T1000 (cell line): Measurements from ENCODE around the gene MTMR4.
"Not testable (repeated sequence)": the region's sequence is repeated elsewhere in the genome, so short reads cannot be mapped to it uniquely, and the experiment has no call there.

Experiments
- DNase-seq: peaks from one replicate; lab custom pipeline; 2025; ENCODE audit warnings: mixed read lengths; lab: John Stamatoyannopoulos, UW

Gene MTMR4

GRCh38 chr17:58513965-58514769 is at the start of gene MTMR4:
MTMR4 (minus strand) TSS chr17:58514638; CDS start chr17:58514407, 231 bp downstream.
- DNase-seq = peak; percentile 66

GRCh38 chr17:58560511-58560910 is 46.1 kb upstream of the MTMR4 start:
- DNase-seq = no peak

- DNase-seq = no peak
Measured at GRCh38 chr17:58557981-58558380, 43.5 kb upstream of the MTMR4 start.

- no peak for DNase-seq
Measured at GRCh38 chr17:58556833-58557250, 42.4 kb upstream of the MTMR4 start.

- DNase-seq = not testable (repeated sequence)
Measured at GRCh38 chr17:58555109-58555508, 40.7 kb upstream of the MTMR4 start.

GRCh38 chr17:58541249-58541648 is 26.8 kb upstream of the MTMR4 start:
- DNase-seq = no peak

- DNase-seq = no peak
Measured at GRCh38 chr17:58539698-58540097, 25.3 kb upstream of the MTMR4 start.

GRCh38 chr17:58538811-58539409 is 24.5 kb upstream of the MTMR4 start:
- no peak for DNase-seq

GRCh38 chr17:58537266-58537665 is 22.8 kb upstream of the MTMR4 start:
- no peak for DNase-seq

GRCh38 chr17:58536542-58536941 is 22.1 kb upstream of the MTMR4 start:
- DNase-seq = no peak

- DNase-seq = no peak
Measured at GRCh38 chr17:58535431-58535830, 21.0 kb upstream of the MTMR4 start.

- DNase-seq = no peak
Measured at GRCh38 chr17:58534901-58535421, 20.5 kb upstream of the MTMR4 start.

- no peak for DNase-seq
Measured at GRCh38 chr17:58534331-58534730, 19.9 kb upstream of the MTMR4 start.

- no peak for DNase-seq
Measured at GRCh38 chr17:58533616-58534188, 19.3 kb upstream of the MTMR4 start.

GRCh38 chr17:58532555-58532951 is 18.1 kb upstream of the MTMR4 start:
- no peak for DNase-seq

GRCh38 chr17:58531661-58532554 is 17.5 kb upstream of the MTMR4 start:
- no peak for DNase-seq

GRCh38 chr17:58531122-58531521 is 16.7 kb upstream of the MTMR4 start:
- no peak for DNase-seq

- DNase-seq = no peak
Measured at GRCh38 chr17:58530655-58531054, 16.2 kb upstream of the MTMR4 start.

GRCh38 chr17:58529275-58529674 is 14.8 kb upstream of the MTMR4 start:
- DNase-seq = no peak

- DNase-seq = no peak
Measured at GRCh38 chr17:58528443-58528842, 14.0 kb upstream of the MTMR4 start.

- no peak for DNase-seq
Measured at GRCh38 chr17:58527949-58528348, 13.5 kb upstream of the MTMR4 start.

GRCh38 chr17:58527306-58527705 is 12.9 kb upstream of the MTMR4 start:
- DNase-seq = no peak
